GM21390 (cell line): Measurements from ENCODE around the gene KAT2B.
A peak's percentile ranks its signal among the peaks of the same experiment; 100 is the strongest.

ENCODE experiments used
- ATAC-seq: cut with Tn5 transposase; IDR thresholded peaks from one replicate; pipeline ENCODE4 v1.9.1; 2021; ENCODE audit not compliant: unreplicated experiment

KAT2B gene

DNA sequence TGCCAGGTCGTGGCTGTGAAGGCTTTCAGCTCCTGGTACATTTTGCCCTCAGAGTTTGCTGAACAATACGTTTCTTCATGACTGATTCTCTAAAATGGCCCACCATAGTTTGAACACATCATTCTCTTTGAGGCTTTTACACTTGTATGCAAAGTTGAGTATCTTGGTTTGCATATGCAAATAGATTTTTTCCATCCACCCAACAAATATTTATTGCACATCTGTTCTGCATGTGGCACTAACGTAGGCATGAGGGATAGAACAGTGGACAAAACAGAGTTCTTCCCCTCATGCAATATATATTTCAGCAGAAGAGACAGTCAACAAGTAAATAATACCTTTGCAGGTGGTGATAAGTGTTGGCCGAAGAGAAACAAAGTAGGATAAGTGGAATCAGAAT is 55.2 kb downstream of the KAT2B start:
- no peak for ATAC-seq

DNA sequence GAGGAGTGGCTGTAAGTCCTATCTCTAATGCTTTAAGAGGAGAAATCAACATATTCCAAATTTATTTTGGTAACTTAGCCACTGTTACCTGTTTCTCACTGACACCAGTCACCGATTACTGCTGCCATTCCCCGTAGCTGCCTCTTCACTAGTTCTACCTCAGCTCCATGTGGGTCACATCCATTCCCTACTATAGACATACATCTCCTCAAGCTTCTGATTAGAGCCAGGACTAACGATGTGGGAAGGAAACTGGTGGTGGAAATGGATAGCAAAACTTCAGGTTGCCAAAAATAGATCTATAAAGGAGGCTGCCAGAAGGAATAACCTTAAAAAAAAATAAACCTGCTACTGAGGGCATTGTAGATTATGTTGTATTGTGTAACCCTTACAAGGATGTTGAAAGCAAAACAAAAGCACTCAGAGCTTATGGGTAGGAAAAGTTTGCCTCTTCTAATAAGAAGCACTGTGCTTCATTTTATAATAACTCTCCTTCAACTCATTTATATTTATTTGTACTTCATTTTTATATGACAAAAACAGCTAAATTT is 56.0 kb downstream of the KAT2B start:
- ATAC-seq = no peak

- no peak for ATAC-seq
These were observed 56.8 kb downstream of the KAT2B start for GRCh38 chr3:20097015-20097414.

- ATAC-seq = no peak
These were observed 58.8 kb downstream of the KAT2B start for GRCh38 chr3:20099060-20099459.

DNA sequence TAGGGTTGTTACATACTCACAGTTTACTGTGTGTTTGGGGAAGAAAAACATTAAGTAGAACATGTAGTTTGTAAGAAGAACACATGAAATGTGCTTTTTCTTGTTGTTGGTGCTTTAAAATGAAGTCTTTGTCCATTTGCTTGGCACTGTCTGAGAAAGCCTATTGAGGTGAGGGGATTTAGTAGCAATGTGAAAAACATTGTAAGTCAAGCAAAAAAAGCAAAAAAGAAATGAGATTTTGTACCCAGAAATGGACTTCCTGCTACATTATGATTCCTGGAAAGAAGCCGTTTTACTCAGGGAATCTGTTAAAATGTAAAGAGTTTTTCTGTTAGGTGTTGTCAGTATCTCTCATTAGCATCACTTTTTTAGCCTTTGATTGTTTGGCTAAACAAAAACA is 59.9 kb downstream of the KAT2B start:
- no peak for ATAC-seq

GRCh38 chr3:20101041-20101440 is 60.8 kb downstream of the KAT2B start:
- ATAC-seq = no peak

DNA sequence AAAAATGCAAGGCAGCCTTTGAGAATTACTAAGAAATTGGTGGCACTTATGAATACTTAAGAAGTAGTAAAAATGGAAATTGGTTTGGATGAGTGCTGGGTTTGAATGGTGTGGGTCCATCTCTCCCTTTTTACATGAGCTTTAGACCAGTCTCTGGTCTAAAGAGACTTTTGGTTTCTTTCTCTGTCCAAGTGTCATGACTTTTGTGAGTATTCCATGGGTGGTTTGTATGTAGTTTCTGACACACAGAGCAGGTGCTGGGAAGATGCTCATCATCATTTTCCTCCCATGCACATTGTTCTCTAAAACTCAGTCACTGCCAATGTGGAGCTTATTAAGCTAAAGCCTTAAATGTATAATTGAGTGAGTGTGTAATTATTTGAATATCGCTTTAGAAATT is 63.5 kb downstream of the KAT2B start:
- peak; percentile 28 for ATAC-seq

DNA sequence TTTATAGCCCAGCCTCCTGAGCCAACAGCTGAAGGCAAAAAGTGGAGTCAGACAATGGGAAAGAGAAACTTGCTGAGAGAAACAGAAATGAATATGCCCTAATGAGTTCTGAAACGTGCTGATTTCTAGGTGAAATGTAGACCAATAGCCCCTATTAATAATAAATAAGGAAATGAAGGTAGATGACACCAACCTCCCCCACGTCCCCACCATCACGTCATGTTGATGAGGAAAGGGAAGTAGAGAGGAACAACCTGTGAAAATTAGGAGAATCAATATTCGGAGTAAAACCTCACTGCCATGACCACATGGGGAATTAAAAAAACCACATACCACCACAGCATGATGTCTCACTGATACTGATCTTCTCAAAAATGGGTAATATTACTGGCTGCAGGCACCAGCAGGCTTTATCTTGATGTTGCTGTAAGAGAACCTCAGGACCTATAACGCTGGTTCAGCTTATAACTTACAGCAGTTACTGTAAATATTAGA is 64.0 kb downstream of the KAT2B start:
- peak; percentile 64 for ATAC-seq

GRCh38 chr3:20105513-20106280 is 65.5 kb downstream of the KAT2B start:
- ATAC-seq = no peak

GRCh38 chr3:20107722-20108121 is 67.5 kb downstream of the KAT2B start:
- no peak for ATAC-seq

DNA sequence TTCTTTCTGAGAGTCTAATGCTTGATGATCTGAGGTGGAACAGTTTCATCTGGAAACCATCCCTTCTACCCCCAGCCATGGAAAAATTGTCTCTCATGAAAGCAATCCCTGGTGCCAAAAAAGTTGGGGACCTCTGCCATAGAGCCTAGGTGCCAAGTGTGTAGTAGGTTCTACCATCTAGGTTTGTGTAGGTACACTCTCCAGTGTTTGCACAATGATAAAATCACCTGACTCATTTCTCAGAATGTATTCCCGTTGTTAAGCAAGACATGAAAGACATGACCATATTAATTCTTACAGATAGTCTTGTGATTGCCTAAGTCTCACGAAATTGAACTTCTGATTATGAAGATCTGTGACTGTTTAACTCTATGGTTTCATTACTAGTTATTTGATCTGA is 68.6 kb downstream of the KAT2B start:
- no peak for ATAC-seq

DNA sequence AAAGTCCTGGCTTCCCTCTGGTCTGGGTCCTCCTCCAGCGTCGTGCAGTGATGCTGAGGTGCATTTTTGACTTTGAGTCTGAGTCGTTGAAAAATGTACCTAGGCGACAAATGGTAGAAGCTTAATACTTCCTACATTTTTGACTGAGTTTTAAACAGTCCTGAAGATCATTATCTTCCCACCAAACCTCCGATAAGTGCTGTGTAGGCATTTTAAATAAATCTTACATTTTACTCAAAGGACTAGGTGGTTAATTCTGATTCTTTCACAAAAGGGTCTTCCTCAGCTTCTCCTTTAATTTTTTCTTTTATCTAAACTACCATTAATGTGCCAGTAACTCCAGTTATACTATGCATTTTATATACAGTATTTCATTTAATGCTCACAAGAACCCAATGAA is 70.6 kb downstream of the KAT2B start:
- ATAC-seq = no peak

DNA sequence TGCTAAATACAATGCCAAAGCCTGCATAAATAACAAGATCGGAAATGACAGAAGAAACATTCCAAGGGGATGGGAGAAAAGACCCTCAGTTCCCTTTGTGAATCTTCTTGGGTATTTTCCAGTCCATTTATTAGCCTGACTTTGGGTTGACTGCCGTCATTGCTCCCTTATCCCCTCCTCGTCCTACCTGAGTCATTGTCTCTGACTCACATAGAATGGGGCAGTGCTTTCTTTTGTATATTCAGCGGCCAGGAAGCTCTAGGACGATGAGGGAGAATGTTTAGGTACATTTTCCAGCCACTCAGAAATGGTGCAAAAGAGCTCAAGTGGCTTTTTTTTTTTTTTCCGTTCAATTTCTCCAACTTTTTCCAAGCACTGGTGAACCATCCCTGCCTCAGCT is 71.6 kb downstream of the KAT2B start:
- ATAC-seq = no peak

DNA sequence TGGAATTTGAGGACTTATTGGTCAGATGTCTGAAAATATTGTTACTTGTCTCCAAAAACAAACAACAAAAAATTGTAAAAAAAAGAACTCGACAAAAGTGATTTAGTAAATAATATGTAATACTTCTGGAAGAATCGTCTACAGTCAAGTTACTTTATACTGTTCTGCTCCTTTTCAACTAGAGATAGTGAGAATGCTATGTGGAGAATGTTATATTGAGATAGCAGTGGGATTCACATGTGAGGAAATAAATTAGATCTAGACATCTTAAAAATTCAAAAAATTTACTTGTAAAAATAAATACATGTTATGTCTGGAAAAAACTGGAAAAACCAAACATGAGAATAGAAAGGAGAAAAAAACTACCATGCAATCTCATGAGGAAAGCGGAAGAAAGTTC is 80.8 kb downstream of the KAT2B start:
- ATAC-seq = no peak

DNA sequence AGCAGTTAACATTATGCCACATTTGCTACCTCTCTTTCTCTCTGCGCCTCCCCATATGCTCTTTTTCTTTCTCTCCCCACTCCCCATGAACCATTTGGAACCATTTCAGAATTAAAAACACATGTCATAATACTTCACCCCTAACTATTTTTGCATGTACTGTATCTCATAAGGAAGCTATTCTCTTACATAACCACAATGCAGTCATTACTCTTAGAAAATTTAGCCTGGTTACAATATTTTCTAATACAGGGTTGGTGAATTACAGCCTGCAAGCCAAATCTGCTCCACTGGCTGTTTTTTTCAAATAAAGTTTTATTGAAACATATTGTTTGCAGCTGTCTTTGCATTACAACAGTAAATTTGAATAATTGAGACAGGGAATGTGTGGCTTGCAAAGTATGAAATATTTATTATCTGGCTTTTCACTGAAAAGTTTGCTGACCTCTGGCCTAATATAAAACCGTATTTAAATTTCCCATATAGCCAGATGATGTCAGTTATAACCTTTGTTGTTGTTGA is 82.9 kb downstream of the KAT2B start:
- ATAC-seq = no peak

DNA sequence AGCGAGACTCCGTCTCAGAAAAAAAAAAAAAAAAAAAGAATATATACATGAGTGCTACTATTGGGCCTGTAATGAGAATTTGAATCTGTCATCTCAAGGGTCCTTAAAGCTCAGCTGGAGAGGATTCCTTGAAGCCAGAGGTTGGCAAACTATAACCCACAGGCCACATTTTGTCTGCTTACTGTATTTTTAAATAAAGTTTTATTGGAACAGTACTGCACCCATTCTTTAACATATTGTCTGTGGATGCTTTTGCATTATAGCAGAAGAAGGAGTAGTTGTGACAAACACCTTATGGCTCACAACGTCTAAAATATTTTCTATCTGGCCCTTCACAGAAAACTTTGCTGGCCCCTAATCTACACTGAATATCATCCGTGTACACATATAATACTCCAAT is 85.0 kb downstream of the KAT2B start:
- no peak for ATAC-seq

DNA sequence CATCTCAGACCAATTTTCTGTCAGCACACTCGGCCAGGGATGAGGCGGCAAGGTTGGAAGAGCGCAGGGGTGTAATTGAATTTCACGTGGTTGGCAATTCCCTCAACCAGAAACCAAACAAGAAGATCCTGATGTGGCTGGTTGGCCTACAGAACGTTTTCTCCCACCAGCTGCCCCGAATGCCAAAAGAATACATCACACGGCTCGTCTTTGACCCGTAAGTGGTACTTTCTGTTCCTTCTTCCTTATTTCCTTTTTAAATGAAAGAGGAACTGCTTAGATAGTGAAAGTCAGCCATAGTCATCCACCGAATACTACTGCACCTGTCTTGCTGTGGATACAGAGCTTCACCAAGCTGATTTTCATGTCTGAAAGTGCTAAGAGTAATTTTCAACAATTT is 85.7 kb downstream of the KAT2B start:
- peak; percentile 99 for ATAC-seq

DNA sequence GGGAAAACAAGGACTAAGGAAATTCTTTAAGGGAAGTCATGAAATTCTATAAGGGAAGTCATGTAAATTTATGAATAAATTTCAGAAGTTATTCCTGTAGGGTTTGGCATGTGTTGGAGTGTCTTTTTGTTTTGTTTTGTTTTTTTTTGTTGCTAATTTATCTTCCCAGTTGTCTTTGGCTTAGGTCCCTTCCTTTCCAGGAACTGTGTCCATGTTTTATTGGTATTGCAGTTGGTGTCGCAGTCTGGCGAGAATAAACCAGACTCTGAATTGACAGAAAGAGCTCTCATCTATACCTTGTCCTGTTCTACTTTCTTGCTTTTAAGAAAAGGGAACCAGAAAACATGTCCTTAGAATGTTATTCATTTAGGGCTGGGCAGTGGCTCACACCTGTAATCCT is 88.1 kb downstream of the KAT2B start:
- no peak for ATAC-seq

DNA sequence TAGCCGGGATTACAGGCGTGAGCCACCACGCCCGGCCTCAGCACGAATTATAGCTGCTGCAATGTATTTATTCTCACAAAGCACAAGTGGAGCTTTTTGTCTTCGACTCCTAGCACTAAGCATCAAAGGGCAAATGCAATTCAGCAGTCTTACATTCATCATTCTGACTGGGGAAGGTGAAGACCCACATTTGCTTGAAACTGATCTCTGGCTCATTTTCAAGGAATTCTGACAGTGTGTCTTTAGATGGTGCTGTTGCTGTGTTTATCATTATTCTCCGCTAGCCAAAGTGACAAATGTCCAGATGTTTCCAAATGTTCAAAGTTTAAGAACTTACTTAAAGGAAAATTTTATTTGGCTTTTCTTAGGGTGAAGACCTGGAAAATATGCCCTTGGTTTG is 89.9 kb downstream of the KAT2B start:
- ATAC-seq = no peak

DNA sequence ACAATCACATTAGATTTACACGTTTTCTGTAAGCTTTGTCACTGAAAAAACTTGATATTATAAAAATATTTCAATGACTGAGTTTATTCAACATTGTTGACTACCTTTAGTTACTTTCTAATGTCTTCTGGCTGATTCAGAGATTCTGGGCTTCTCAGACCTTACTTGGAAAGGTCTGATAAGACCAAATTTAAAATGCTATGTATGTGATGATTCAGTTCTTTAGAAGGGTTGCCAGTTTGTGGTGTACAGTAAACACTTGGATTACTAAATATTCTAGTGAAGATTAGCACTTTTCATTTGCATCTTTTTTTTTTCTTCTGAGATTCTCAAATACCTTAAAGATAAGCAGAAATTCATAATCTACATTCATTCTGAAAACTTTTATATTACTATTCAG is 96.0 kb downstream of the KAT2B start:
- ATAC-seq = no peak

DNA sequence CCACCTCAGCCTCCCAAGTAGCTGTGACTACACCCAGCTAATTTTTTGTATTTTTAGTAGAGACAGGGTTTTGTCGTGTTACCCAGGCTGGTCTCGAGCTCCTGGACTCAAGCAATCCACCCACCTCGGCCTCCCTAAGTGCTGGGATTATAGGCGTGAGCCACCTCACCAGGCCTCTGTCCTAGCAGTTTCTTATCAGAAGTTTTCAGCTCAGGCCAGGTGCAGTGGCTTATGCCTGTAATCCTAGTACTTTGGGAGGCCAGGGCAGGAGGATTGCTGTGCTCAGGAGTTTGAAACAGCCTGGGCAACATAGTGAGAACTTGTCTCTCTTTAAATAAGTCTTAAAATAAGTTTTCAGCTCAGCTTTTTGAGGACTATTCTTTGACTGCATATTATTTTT is 97.4 kb downstream of the KAT2B start:
- ATAC-seq = no peak

- no peak for ATAC-seq
These were observed 100.6 kb downstream of the KAT2B start for GRCh38 chr3:20140881-20141280.

DNA sequence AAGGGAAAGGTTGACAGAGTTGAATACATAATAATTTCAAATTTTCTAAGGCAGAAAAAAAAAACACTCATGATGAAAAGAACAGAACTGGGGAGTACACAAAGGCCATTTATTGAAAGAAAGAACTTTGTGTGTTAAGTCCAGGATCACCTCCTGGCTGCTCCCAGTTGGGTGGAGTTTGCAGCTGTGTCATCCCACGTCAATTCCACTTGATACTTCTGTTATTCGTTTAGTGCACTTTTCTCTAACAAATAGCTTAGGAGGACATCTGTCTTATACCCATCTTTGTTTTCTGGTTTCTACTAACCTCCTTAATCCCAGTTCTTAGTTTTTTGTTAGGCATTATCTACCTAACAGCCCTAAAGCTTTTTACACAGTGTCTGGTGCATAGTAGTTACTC is 101.1 kb downstream of the KAT2B start:
- ATAC-seq = no peak
